ELF-1 (cell line): ENCODE measurements around the gene COMMD7.

Experiments used
- DNase-seq: peaks from one replicate; pipeline ENCODE4 v3.0.0-alpha.2; 2016; ENCODE audit warnings: low read depth, low spot score

Gene COMMD7

GRCh38 chr20:32743237-32744112 is at the start of gene COMMD7:
Gene COMMD7 (minus strand): TSS chr20:32743467. CDS start chr20:32743391, 76 bp downstream.
- peak; percentile 59 for DNase-seq

DNA sequence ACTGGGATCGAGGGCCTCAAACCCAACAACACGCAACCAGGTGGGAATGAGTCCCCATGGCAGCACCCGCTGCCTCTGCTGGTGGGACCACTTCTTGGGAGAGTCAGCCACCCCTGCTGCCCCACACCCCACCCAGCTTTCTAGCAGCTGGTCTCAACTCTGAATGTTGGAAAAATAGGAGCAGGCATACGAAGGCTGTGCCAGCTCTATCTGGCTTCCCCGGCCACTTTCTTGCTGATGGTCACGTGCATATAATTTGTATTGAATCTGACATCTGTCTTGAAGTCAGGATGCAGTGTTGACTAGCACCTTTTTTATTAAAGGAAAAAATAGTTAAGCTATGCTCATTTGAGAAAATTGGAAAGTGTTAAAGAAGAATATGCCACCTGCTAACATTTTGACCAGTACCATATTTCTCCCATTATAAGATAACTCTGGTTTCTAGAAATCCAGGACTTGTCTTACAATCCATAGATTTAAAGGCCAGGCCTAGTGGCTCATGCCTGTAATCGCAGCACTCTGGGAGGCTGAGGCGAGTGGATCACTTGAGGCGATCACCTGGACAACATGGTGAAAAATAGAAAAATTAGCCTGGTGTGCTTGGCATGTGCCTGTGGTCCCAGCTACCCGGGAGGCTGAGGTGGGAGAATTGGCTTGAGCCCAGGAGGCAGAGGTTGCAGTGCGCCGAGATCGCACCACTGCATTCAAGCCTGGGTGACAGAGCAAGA is 49.6 kb upstream of the COMMD7 start:
- DNase-seq: no peak

GRCh38 chr20:32792316-32792715 is 49.0 kb upstream of the COMMD7 start:
- no peak for DNase-seq

- DNase-seq: no peak
These were observed 47.4 kb upstream of the COMMD7 start for GRCh38 chr20:32790751-32791057.

- peak; percentile 85 for DNase-seq
These were observed 46.9 kb upstream of the COMMD7 start for GRCh38 chr20:32789896-32790750.

GRCh38 chr20:32787168-32787567 is 43.9 kb upstream of the COMMD7 start:
- no peak for DNase-seq

- no peak for DNase-seq
These were observed 42.9 kb upstream of the COMMD7 start for GRCh38 chr20:32786059-32786760.

DNA sequence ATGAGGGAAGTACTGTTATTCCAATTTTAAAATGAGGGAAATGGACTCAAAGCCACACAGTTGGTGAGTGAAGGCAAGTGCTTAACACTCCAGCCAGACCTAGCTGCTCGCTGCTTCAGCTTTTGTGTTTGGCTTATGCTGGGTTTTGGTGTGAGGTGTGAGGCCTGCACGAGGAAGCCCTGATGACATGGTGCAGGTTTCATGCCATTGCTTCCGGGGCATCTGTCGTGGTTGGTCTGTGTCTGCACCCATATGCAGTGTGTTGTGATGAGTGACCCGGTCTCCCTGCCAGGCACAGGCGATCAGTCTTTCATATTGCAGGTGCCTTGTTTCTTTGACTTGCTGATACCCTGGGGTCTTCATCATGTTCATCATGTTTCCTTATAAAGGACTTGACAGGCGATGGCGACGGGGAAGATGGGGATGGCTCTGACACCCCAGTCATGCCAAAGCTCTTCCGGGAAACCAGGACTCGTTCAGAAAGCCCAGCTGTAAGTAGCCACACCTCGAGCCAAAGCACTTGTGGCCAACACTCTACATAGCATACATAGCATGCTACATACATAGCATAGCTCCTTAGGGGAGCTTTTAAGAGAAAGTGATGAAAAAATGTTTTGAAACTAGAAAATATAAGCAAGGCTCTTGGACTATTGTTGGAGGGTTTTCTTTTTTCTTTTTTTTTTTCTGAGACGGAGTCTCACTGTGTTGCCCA is 41.3 kb upstream of the COMMD7 start:
- no peak for DNase-seq

- no peak for DNase-seq
These were observed 37.7 kb upstream of the COMMD7 start for GRCh38 chr20:32780749-32781655.

- no peak for DNase-seq
These were observed 37.0 kb upstream of the COMMD7 start for GRCh38 chr20:32780278-32780677.

GRCh38 chr20:32779500-32780211 is 36.4 kb upstream of the COMMD7 start:
- peak; percentile 78 for DNase-seq

- no peak for DNase-seq
These were observed 34.1 kb upstream of the COMMD7 start for GRCh38 chr20:32777177-32777956.

- DNase-seq: no peak
These were observed 32.2 kb upstream of the COMMD7 start for GRCh38 chr20:32775336-32775991.

GRCh38 chr20:32773855-32774254 is 30.6 kb upstream of the COMMD7 start:
- DNase-seq: no peak

DNA sequence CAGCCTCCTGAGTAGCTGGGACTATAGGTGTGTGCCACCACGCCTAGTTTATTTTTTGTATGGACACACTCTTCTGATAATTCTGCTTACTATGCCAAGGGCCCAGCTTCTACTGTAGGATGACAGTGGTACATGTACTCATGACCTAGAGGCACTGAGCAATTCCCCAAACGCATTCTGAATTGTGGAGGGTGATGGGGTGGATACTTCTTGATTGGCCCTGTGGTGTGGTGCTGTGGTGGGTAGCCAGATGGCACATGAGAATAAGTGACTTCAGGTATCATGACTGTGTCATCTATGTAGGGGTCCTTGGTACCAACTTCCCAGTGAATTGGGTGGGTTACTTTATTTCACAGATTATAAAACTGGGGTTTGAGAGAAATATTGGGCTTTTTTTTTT is 30.0 kb upstream of the COMMD7 start:
- DNase-seq: no peak

DNA sequence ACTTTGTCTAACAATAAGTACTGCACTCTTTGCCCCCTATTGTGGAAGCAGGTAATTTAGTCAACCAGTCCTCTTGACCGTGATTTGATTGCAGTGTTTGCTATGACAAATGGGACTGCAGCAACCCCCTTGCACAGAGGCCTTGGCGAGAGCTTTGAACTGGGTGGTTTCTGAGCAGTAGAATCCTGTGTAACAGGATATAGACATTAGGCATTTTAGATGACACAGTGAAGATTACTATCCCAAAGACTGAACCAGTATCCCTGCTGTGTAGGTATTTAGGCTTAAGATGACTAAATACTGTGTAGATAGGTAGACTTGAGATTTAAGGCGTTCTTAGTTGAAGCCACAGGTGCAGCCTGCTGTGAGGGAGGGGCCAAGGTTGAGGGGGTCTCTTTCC is 28.8 kb upstream of the COMMD7 start:
- DNase-seq: no peak

GRCh38 chr20:32767418-32768198 is 24.3 kb upstream of the COMMD7 start:
- DNase-seq: no peak
